ENCODE results near the gene ZNF609. TPM values are rescaled to one million over a fixed set of nuclear protein-coding genes. Genes with fewer than 3 reads are reported as not detected.

Gene ZNF609
- total and polyA plus RNA-seq, 4 donors = 4.6 to 18.1 (median 8.0) TPM

DNA sequence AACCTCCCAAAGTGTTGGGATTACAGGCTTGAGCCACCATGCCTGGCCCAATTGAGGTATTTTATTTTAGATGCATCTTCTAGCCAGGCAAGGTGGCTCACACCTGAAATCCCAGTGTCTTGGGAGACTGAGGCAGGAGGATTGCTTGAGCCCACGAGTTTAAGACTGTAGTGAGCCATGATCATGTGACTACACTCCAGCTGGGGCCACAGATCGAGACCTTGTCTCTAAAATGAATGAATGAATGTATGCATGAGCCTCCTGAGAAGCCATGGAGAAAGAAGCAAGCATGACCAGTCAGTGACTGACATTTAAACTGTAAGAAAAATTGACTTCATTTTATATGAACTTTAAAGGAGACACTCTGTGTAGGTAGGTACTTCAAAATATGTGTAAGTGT lies 105.7 kb downstream of the ZNF609 start:
- Histone ChIP-seq H3K36me3 (ENCODE audit: control insufficient read depth in 4 of 4, insufficient read depth in 3 of 4, low read depth in 1 of 4, low read length in 3 of 4) (no peaks in the 10 kb centered on the region), H3K27me3 (ENCODE audit: control insufficient read depth in 4 of 4, insufficient read depth in 4 of 4, low read length in 3 of 4) (no peaks in the 10 kb centered on the region), H3K9ac (ENCODE audit: low read depth in 1 of 2, low read length in 2 of 2) (no peak overlapping the region), H3K4me3 (ENCODE audit: low read depth in 1 of 3, low read length in 3 of 3) (no peak overlapping the region), H3K9me3 (ENCODE audit: control insufficient read depth in 4 of 4, low read length in 3 of 4) (no peaks in the 10 kb centered on the region), H3K4me1 (ENCODE audit: control insufficient read depth in 4 of 4, insufficient read depth in 4 of 4, low read length in 3 of 4) (peaks cover 0 to 2% (median 0%) of the 10 kb centered on the region in 4 donors), H3K27ac (ENCODE audit: low read depth in 1 of 2, low read length in 2 of 2) (no peak overlapping the region)
- no peak for TF ChIP-seq EGR1 (IDR thresholded peaks at IDR 0.05; ENCODE audit: low read depth in 2 of 2)
- no peak for TF ChIP-seq SP1 (IDR thresholded peaks at IDR 0.05)
- no peak for TF ChIP-seq FOXA1 (IDR thresholded peaks at IDR 0.05)
- TF ChIP-seq, protein P1, sequence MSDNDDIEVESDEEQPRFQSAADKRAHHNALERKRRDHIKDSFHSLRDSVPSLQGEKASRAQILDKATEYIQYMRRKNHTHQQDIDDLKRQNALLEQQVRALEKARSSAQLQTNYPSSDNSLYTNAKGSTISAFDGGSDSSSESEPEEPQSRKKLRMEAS (IDR thresholded peaks at IDR 0.05) = no peak
- no peak for TF ChIP-seq RAD21 (IDR thresholded peaks at IDR 0.05)
- 90% methylated on average over 2 of the region's 2 CpGs for WGBS
- no peak for DNase-seq (ENCODE audit: low spot score)

DNA sequence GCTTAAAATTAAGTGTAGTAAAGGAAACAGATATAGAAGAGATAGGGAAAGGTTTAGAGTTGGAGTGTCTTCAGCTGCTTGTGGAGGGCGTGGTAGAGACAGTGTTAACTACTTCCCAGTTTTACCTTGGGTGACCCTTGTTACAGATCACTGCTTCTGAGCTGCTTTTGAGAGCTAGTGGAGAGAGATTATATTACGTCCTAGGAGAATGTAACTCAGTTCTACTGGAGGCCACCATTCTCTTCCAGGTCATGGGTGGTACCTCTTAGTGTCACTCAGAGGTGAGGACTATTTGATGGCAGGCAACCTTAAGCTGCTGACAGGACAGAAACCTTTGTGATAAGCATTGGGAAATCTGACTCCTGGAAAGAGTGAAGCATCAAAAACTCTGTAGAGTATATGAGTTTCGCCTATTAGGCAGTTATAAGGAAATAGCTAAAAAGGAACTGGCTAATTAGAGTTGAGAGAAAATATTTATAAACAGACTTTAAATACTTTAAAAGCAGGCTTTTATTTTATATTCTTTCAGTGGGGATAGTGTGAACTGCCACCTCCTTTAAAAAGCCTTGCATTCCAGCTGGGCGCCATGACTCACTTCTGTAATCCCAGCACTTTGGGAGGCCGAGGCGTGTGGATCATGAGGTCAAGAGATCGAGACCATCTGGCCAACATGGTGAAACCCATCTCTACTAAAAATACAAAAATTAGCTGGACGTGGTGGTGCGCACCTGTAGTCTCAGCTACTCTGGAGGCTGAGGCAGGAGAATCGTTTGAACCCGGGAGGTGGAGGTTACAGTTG lies 106.5 kb downstream of the ZNF609 start:
- peaks cover 0 to 2% (median 0%) of the 10 kb centered on the region in 4 donors for H3K4me1 ChIP-seq (ENCODE audit: control insufficient read depth in 4 of 4, insufficient read depth in 4 of 4, low read length in 3 of 4)
- 94% methylated on average over 11 of the region's 11 CpGs for WGBS

More for the DNA sequence above, 106.5 kb downstream of the ZNF609 start:
- no peaks in the 10 kb centered on the region for H3K9me3 ChIP-seq (ENCODE audit: control insufficient read depth in 4 of 4, low read length in 3 of 4)
- no peak for DNase-seq (ENCODE audit: low spot score)
- no peak overlapping the region for H3K9ac ChIP-seq (ENCODE audit: low read depth in 1 of 2, low read length in 2 of 2)
- H3K36me3 ChIP-seq (ENCODE audit: control insufficient read depth in 4 of 4, insufficient read depth in 3 of 4, low read depth in 1 of 4, low read length in 3 of 4) = no peaks in the 10 kb centered on the region
- no peak overlapping the region for H3K4me3 ChIP-seq (ENCODE audit: low read depth in 1 of 3, low read length in 3 of 3)
- no peak for TF ChIP-seq EGR1 (IDR thresholded peaks at IDR 0.05; ENCODE audit: low read depth in 2 of 2)
- no peak for TF ChIP-seq HNF4A (conservative IDR thresholded peaks at IDR 0.05)
- no peak for TF ChIP-seq FOXA1 (IDR thresholded peaks at IDR 0.05)
- no peak for TF ChIP-seq FOXA2 (IDR thresholded peaks at IDR 0.05)
- no peak for TF ChIP-seq HNF4G (IDR thresholded peaks at IDR 0.05)
- no peak for TF ChIP-seq JUND (IDR thresholded peaks at IDR 0.05)
- TF ChIP-seq, protein P2, sequence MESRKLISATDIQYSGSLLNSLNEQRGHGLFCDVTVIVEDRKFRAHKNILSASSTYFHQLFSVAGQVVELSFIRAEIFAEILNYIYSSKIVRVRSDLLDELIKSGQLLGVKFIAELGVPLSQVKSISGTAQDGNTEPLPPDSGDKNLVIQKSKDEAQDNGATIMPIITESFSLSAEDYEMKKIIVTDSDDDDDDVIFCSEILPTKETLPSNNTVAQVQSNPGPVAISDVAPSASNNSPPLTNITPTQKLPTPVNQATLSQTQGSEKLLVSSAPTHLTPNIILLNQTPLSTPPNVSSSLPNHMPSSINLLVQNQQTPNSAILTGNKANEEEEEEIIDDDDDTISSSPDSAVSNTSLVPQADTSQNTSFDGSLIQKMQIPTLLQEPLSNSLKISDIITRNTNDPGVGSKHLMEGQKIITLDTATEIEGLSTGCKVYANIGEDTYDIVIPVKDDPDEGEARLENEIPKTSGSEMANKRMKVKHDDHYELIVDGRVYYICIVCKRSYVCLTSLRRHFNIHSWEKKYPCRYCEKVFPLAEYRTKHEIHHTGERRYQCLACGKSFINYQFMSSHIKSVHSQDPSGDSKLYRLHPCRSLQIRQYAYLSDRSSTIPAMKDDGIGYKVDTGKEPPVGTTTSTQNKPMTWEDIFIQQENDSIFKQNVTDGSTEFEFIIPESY (IDR thresholded peaks at IDR 0.05) = no peak
- no peak for TF ChIP-seq YY1 (IDR thresholded peaks at IDR 0.05)
- TF ChIP-seq, protein P3, sequence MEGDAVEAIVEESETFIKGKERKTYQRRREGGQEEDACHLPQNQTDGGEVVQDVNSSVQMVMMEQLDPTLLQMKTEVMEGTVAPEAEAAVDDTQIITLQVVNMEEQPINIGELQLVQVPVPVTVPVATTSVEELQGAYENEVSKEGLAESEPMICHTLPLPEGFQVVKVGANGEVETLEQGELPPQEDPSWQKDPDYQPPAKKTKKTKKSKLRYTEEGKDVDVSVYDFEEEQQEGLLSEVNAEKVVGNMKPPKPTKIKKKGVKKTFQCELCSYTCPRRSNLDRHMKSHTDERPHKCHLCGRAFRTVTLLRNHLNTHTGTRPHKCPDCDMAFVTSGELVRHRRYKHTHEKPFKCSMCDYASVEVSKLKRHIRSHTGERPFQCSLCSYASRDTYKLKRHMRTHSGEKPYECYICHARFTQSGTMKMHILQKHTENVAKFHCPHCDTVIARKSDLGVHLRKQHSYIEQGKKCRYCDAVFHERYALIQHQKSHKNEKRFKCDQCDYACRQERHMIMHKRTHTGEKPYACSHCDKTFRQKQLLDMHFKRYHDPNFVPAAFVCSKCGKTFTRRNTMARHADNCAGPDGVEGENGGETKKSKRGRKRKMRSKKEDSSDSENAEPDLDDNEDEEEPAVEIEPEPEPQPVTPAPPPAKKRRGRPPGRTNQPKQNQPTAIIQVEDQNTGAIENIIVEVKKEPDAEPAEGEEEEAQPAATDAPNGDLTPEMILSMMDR (IDR thresholded peaks at IDR 0.05; ENCODE audit: low read depth, low read length, missing input control) = no peak
- no peak for TF ChIP-seq GABPA (IDR thresholded peaks at IDR 0.05 in 1 of 2, conservative IDR thresholded peaks at IDR 0.05 in 1 of 2)
- TF ChIP-seq RAD21 (IDR thresholded peaks at IDR 0.05) = no peak
- TF ChIP-seq SP1 (IDR thresholded peaks at IDR 0.05) = no peak
- TF ChIP-seq, protein P4, sequence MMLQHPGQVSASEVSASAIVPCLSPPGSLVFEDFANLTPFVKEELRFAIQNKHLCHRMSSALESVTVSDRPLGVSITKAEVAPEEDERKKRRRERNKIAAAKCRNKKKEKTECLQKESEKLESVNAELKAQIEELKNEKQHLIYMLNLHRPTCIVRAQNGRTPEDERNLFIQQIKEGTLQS (IDR thresholded peaks at IDR 0.05) = no peak
- TF ChIP-seq, protein P5, sequence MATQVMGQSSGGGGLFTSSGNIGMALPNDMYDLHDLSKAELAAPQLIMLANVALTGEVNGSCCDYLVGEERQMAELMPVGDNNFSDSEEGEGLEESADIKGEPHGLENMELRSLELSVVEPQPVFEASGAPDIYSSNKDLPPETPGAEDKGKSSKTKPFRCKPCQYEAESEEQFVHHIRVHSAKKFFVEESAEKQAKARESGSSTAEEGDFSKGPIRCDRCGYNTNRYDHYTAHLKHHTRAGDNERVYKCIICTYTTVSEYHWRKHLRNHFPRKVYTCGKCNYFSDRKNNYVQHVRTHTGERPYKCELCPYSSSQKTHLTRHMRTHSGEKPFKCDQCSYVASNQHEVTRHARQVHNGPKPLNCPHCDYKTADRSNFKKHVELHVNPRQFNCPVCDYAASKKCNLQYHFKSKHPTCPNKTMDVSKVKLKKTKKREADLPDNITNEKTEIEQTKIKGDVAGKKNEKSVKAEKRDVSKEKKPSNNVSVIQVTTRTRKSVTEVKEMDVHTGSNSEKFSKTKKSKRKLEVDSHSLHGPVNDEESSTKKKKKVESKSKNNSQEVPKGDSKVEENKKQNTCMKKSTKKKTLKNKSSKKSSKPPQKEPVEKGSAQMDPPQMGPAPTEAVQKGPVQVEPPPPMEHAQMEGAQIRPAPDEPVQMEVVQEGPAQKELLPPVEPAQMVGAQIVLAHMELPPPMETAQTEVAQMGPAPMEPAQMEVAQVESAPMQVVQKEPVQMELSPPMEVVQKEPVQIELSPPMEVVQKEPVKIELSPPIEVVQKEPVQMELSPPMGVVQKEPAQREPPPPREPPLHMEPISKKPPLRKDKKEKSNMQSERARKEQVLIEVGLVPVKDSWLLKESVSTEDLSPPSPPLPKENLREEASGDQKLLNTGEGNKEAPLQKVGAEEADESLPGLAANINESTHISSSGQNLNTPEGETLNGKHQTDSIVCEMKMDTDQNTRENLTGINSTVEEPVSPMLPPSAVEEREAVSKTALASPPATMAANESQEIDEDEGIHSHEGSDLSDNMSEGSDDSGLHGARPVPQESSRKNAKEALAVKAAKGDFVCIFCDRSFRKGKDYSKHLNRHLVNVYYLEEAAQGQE (IDR thresholded peaks at IDR 0.05) = no peak
- no peak for TF ChIP-seq NR2F2 (IDR thresholded peaks at IDR 0.05)
- TF ChIP-seq, protein P1 (IDR thresholded peaks at IDR 0.05) = no peak
- no peak for TF ChIP-seq TAF1 (conservative IDR thresholded peaks at IDR 0.05)
- no peak overlapping the region for H3K27ac ChIP-seq (ENCODE audit: low read depth in 1 of 2, low read length in 2 of 2)
- no peaks in the 10 kb centered on the region for H3K27me3 ChIP-seq (ENCODE audit: control insufficient read depth in 4 of 4, insufficient read depth in 4 of 4, low read length in 3 of 4)

All from liver (tissue), 9 donors.